GM12874 (cell line): ENCODE results near the gene LRRC52.

Experiments
- CTCF ChIP-seq: IDR thresholded peaks from 2 replicates; pipeline ENCODE4 v1.5.1; 2011; ENCODE audit warnings: low read depth, mild to moderate bottlenecking, control low read depth, low read length, moderate library complexity; ENCODE audit not compliant: insufficient read depth

Gene LRRC52

GRCh38 chr1:165543532-165544438, at the start of gene LRRC52:
Gene LRRC52, plus strand, starts transcription at chr1:165544000. Its CDS starts 297 bp downstream, at chr1:165544297.
- TF ChIP-seq CTCF = no peak

GRCh38 chr1:165494949-165495857, 48.6 kb upstream of the LRRC52 start:
- no peak for TF ChIP-seq CTCF

GRCh38 chr1:165495858-165496205, 48.0 kb upstream of the LRRC52 start:
- TF ChIP-seq CTCF = no peak

- no peak for TF ChIP-seq CTCF
Measured at GRCh38 chr1:165496501-165496900, 47.3 kb upstream of the LRRC52 start.

- no peak for TF ChIP-seq CTCF
Measured at GRCh38 chr1:165497069-165498013, 46.5 kb upstream of the LRRC52 start.

GRCh38 chr1:165501330-165501969, 42.4 kb upstream of the LRRC52 start:
- TF ChIP-seq CTCF = no peak
